GM06990 (cell line): Measurements from ENCODE around the gene PAX5.

Experiments
- DNase-seq: peaks from one replicate; pipeline ENCODE4 v3.0.0-alpha.2; 2011; ENCODE audit not compliant: insufficient read length; ENCODE audit errors: extremely low read depth
- H3K27me3 ChIP-seq: replicated peaks from 2 replicates; pipeline ENCODE4 v1.6.0; 2011; ENCODE audit warnings: low read length; ENCODE audit not compliant: control insufficient read depth, insufficient read depth
- H3K36me3 ChIP-seq: 2 replicates; pipeline ENCODE4 v1.5.1; 2011; ENCODE audit warnings: low read length; ENCODE audit not compliant: control insufficient read depth, insufficient read depth
- H3K4me3 ChIP-seq: replicated peaks from 2 replicates; pipeline ENCODE4 v1.5.1; 2011; ENCODE audit warnings: low read depth, mild to moderate bottlenecking, control low read depth, low read length
- CTCF ChIP-seq: IDR thresholded peaks from 2 replicates; pipeline ENCODE4 v1.5.1; 2011; ENCODE audit warnings: low read length, control low read depth, mild to moderate bottlenecking, inconsistent platforms; ENCODE audit not compliant: insufficient read depth, poor library complexity, severe bottlenecking

PAX5 gene

GRCh38 chr9:36971935-36972488 lies 62.1 kb downstream of the PAX5 start:
- no peak for DNase-seq
- no peaks in the 10 kb centered on the region for H3K27me3 ChIP-seq
- no peak overlapping the region for H3K4me3 ChIP-seq
- H3K36me3 ChIP-seq: peaks cover 28% of the 10 kb centered on the region
- no peak for TF ChIP-seq CTCF

- Histone ChIP-seq H3K36me3 (peaks cover 40% of the 10 kb centered on the region), H3K27me3 (no peaks in the 10 kb centered on the region), H3K4me3 (no peak overlapping the region)
- TF ChIP-seq CTCF: no peak
- DNase-seq: no peak
Measured at GRCh38 chr9:36970007-36970888, 63.8 kb downstream of the PAX5 start.

GRCh38 chr9:36969216-36969771 lies 64.8 kb downstream of the PAX5 start:
- peak; percentile 40 for TF ChIP-seq CTCF
- Histone ChIP-seq H3K36me3 (peaks cover 40% of the 10 kb centered on the region), H3K27me3 (no peaks in the 10 kb centered on the region), H3K4me3 (no peak overlapping the region)
- DNase-seq: no peak

- no peak for DNase-seq
- no peak overlapping the region for H3K4me3 ChIP-seq
- peaks cover 40% of the 10 kb centered on the region for H3K36me3 ChIP-seq
- no peaks in the 10 kb centered on the region for H3K27me3 ChIP-seq
- TF ChIP-seq CTCF: no peak
Measured at GRCh38 chr9:36968574-36969215, 65.4 kb downstream of the PAX5 start.

- TF ChIP-seq CTCF: no peak
- Histone ChIP-seq H3K36me3 (peaks cover 44% of the 10 kb centered on the region), H3K4me3 (no peak overlapping the region), H3K27me3 (no peaks in the 10 kb centered on the region)
- DNase-seq: no peak
Measured at GRCh38 chr9:36967997-36968396, 66.1 kb downstream of the PAX5 start.
